HG02588 (cell line): Measurements from ENCODE around the gene CDK11A.
"Not testable (repeated sequence)": the region's sequence is repeated elsewhere in the genome, so short reads cannot be mapped to it uniquely, and the experiment has no call there.

ENCODE experiments used
- ATAC-seq: cut with Tn5 transposase; IDR thresholded peaks from one replicate; pipeline ENCODE4 v1.9.1; 2021; ENCODE audit warnings: mild to moderate bottlenecking, moderate library complexity; ENCODE audit not compliant: unreplicated experiment

Gene CDK11A

GRCh38 chr1:1726088-1726487 lies 1.9 kb upstream of the CDK11A start:
- ATAC-seq, result not testable (repeated sequence)

DNA sequence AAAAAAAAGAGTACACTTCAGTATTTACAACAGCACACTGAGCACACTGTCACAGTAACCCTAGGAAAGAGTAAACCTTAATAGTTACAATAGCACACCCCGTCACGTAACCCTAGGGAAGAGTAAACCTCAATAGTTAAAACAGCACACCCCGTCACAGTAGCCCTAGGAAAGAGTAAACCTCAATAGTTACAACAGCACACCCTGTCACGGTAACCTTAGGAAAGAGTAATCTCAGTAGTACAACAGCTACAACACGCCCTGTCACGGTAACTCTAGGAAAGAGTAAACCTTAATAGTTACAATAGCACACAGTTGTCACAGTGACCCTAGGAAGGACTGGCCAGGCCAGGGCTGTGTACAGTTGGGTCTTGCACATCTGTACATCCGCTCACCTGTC lies 3.0 kb downstream of the CDK11A start:
- no peak for ATAC-seq

DNA sequence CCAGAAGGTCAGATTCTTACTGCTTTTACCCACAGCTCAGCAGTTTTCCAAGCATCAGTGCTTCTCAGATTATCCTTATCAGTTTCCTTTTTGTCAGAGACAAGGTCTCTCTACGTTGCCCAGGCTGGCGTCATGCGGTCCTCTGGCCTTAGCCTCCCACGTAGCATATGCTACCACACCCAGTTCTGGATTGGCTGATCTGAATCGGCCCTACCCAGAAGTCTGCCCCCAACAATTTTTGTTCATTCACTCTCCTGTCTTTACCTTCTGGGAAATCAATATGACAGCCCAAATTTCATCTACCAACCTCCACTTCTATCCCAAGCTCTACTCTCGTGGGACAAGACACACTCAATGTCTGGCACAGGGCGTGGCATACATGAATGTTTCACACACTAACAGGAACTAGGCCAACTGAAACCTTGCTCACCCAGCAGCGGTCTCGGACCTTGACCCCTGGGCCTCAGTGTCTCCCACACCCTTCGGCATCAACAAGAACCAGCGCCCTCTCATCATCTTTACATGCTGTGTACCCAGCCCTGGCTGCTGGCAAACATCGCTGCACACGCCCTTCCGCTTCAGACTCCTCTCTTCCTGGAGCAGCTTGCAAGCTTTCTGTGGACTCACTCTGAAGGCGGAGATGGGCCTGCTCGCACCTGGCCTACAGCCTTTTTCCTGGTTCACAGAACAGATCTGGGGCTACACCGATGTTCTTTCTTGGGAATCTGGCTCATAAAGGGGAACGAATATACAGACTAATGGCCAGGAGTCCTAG lies 8.9 kb downstream of the CDK11A start:
- ATAC-seq, result not testable (repeated sequence)

- ATAC-seq, result not testable (repeated sequence)
Observed at GRCh38 chr1:1707897-1708296, 16.3 kb downstream of the CDK11A start.

GRCh38 chr1:1707241-1707640 lies 16.9 kb downstream of the CDK11A start:
- ATAC-seq, result not testable (repeated sequence)

GRCh38 chr1:1705623-1706022 lies 18.5 kb downstream of the CDK11A start:
- not testable (repeated sequence) for ATAC-seq

DNA sequence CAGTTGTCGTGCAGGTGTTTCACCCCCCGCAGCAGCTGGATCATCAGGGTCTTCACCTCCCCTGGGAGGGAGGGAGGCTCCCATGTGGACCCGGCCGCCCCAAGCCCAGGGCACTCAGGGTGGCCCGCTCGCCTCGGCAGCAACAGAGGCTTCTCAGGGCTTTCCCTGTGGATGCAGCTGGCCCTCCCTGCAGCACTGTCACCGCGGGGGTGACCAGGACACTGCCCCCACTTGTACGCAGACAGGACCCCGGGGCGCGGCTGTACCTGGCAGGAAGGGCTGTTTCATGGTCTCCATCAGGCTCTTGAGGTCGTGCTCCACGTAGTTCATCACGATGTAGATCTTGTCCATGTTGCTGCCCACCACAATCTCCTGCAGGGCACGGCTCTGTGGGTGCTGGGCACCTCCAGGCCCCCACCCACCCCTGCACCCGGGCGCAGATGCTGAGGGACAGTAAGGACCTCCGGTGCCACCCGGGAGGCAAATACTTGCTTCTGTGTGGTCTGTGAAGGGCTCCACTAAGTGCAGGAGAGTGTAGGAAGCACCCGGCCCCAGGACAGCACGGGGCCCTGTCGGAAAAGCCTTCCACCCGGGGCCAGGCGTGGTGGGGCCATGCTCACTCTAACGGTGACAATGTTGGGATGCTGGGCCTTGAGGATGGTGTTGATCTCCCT lies 19.7 kb downstream of the CDK11A start:
- ATAC-seq, result not testable (repeated sequence)

- ATAC-seq, result no peak
Observed at GRCh38 chr1:1703796-1704195, 20.4 kb downstream of the CDK11A start.

GRCh38 chr1:1702506-1702905 lies 21.7 kb downstream of the CDK11A start:
- not testable (repeated sequence) for ATAC-seq

DNA sequence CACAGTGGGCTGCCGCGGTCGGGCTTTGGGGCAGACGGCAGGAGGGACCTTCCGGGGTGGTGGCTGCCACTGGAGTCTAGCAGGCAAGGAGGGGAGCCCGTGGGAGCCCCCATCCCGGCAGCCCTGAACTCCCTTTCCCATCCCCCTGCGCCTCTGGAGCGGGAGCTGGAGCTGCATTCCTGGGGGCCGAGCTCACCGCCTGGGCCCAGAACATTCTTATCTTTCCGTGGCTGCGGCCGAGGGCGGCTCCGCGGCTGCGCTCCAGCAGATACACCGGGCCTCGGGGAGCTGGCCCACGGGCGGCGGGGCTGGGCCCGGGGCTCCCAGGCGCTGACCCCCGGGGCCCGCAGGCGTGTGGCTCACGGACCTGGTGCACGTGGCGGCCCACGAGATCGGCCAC lies 23.6 kb downstream of the CDK11A start:
- ATAC-seq, result not testable (repeated sequence)

DNA sequence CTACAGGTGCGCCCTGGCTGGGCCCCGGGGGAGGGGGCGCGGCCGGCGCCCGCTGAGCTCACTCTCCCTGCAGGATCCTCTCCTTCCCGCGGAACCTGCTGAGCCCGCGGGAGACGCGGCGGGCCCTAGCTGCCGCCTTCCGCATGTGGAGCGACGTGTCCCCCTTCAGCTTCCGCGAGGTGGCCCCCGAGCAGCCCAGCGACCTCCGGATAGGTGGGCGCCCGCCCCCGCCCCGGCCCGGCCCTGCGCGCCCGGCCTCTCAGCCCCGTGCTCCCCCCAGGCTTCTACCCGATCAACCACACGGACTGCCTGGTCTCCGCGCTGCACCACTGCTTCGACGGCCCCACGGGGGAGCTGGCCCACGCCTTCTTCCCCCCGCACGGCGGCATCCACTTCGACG lies 24.1 kb downstream of the CDK11A start:
- ATAC-seq, result not testable (repeated sequence)

DNA sequence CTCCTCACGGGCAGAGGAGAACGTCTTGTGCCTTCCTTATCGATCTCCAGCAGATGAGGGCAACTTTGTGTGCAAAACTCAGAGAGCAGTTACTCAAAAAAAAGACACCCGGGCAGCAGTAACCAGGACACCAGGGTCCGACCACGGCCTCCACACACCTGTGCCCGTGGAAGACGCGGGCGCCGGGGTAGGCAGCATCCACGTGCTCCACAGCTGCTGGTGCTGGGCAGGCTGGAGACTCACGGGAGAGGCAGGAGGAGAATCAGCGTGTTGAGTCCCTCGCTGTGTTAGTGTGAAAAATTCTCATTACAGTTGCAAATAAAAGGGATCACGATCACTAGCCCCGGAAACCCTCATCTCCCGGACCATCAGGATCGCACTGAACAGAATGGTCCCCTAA lies 25.1 kb downstream of the CDK11A start:
- ATAC-seq, result not testable (repeated sequence)

DNA sequence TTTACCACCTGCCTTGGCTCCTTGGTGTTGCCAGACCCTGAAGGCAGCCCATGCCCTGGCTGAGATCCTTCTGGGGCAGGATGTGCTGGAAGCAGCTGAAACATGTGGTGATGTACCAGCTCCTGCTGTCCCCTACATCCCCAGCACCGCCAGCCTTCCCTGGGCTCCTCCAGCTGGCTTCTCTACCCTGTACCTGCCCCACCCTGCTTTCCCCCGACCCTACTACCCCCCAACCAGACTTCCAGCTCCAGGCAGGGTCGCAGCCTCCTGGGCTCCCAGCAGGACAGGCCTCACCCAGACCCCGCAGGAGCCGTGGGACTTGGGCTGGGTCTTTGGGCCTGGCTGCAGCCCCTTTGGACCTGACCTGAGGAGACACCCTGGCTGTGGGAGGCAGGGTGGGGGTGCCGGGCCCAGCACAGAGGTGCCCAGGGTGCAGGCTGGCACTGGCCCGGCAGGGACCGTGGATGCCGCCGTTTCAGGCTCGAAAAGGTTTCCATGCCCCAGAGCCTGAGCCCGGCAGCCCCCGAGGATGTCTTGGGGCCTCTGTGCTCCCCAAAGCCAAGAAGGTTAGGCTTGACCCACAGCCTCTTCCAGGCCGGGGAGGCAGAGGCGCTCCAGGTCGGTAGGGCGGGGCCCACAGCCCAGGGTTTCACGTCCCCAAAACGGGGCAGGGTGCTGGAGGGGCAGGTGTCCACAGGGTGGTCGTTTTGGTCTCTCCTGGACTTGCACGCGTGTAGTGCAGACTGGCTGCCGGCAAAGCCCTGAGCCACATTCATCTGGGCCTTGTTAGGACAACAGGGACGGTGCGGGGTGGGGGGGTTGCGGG lies 26.6 kb downstream of the CDK11A start:
- not testable (repeated sequence) for ATAC-seq

DNA sequence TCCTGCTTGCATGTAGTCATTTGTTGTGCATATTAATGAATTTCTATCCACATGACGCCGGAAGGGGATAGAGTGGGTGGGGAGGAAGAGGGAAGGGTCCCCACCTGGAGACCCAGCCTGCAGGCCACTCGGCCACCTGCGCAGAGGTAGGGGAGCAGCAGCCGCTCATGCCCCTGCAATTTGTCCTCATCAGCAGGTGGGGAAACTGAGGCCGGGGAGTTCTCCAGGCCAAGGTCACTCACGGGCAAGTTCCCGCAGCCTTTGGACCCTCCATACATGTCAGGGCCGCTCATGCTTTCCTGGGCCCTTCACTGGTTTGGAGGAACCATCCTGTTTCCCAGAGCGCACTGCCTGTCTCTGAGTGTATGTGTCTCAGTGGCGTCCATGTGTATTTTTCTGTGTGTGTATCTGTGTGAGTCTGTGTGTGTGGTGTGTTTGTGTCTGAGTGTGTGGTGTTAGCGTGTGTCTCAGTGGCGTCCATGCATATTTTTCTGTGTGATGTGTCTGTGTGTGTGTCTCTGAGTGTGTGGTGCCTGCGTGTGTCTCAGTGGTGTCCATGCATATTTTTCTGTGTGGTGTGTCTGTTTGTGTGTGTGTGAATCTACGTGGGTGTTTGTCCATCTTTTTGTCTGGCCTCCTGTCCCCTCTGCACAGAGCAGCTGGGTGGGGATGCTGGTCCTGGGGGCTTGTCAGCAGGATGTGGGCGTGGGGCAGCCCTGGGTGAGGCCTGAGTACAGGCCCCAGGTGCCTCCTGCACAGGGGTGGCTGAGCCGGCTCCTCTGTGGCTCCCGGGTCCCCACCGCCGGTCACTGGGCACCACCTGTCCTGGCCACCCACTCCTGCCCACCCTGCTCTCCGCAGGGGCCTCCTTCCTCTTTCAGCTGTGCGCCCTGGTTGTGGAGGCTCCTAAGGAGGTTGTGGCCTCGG lies 27.5 kb downstream of the CDK11A start:
- ATAC-seq, result not testable (repeated sequence)

DNA sequence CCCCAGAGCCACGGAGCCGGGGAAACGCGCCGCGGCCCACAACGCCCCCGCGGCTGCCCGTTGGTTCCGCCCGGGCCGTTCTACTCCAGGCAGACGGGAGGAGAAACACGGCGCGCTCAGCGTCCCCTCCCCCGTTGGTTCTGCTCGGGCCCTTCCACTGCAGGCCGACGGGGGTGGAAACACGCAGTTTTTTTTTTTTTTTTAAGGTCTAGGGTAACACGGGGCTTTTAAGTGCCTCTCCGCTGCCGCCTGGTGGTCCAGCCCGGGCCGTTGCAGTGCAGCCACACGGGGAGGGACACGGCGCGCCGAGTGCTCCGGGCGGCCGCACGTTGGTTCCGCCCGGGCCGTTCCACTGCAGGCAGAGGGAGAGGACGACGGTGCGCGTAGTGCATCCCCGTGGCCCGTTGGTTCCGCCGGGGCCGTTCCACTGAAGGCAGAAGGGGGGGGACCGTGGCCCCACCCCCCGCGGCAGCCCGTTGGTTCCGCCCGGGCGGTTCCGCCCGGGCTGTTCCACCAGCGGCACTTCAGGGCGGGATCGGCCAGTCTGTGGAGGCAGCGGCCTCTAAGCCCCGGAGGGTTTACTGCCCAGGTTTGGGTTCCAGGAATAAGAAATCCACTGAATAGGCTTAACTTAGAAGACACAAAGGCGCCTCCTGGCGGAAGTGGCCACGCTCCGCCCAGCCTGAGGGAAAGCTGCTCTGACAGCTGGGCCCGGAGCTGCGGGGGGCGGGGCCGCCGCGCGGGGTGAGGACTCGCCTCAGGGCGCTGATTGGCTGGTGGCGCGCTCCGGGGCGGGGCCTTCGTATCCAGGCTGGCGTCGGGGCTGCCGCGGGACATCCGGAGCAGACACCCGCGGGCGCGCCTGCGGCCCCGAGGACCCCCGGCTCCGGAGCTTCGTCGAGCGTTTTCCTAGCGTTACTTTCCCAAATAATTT lies 31.2 kb downstream of the CDK11A start, which contains the start of gene SLC35E2B:
Gene SLC35E2B (minus strand): TSS at position 82 of the 934 bp plus-strand sequence. CDS start 16,096 bp downstream, outside the sequence.
- ATAC-seq, result peak; percentile 69

- ATAC-seq, result peak; percentile 35
Observed at GRCh38 chr1:1692324-1692713, 31.8 kb downstream of the CDK11A start.

GRCh38 chr1:1691443-1691842 lies 32.7 kb downstream of the CDK11A start:
- ATAC-seq, result not testable (repeated sequence)

GRCh38 chr1:1689526-1689925 lies 34.6 kb downstream of the CDK11A start:
- not testable (repeated sequence) for ATAC-seq

GRCh38 chr1:1687846-1688245 lies 36.3 kb downstream of the CDK11A start:
- no peak for ATAC-seq
